Stimulated activated CD4-positive, alpha-beta T cell treated with anti-CD3 and anti-CD28 coated beads, Interleukin-4, amount 100 ng/mL, for 4 hours (primary cell): ENCODE results near the gene FAT1.
"Not testable (repeated sequence)": the region's sequence is repeated elsewhere in the genome, so short reads cannot be mapped to it uniquely, and the experiment has no call there.

Experiments
- DNase-seq, 2 experiments: peaks; one replicate each; pipeline ENCODE4 v3.0.0-alpha.2; 2020

Gene FAT1, protein sequence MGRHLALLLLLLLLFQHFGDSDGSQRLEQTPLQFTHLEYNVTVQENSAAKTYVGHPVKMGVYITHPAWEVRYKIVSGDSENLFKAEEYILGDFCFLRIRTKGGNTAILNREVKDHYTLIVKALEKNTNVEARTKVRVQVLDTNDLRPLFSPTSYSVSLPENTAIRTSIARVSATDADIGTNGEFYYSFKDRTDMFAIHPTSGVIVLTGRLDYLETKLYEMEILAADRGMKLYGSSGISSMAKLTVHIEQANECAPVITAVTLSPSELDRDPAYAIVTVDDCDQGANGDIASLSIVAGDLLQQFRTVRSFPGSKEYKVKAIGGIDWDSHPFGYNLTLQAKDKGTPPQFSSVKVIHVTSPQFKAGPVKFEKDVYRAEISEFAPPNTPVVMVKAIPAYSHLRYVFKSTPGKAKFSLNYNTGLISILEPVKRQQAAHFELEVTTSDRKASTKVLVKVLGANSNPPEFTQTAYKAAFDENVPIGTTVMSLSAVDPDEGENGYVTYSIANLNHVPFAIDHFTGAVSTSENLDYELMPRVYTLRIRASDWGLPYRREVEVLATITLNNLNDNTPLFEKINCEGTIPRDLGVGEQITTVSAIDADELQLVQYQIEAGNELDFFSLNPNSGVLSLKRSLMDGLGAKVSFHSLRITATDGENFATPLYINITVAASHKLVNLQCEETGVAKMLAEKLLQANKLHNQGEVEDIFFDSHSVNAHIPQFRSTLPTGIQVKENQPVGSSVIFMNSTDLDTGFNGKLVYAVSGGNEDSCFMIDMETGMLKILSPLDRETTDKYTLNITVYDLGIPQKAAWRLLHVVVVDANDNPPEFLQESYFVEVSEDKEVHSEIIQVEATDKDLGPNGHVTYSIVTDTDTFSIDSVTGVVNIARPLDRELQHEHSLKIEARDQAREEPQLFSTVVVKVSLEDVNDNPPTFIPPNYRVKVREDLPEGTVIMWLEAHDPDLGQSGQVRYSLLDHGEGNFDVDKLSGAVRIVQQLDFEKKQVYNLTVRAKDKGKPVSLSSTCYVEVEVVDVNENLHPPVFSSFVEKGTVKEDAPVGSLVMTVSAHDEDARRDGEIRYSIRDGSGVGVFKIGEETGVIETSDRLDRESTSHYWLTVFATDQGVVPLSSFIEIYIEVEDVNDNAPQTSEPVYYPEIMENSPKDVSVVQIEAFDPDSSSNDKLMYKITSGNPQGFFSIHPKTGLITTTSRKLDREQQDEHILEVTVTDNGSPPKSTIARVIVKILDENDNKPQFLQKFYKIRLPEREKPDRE (N-terminal part only)

DNA sequence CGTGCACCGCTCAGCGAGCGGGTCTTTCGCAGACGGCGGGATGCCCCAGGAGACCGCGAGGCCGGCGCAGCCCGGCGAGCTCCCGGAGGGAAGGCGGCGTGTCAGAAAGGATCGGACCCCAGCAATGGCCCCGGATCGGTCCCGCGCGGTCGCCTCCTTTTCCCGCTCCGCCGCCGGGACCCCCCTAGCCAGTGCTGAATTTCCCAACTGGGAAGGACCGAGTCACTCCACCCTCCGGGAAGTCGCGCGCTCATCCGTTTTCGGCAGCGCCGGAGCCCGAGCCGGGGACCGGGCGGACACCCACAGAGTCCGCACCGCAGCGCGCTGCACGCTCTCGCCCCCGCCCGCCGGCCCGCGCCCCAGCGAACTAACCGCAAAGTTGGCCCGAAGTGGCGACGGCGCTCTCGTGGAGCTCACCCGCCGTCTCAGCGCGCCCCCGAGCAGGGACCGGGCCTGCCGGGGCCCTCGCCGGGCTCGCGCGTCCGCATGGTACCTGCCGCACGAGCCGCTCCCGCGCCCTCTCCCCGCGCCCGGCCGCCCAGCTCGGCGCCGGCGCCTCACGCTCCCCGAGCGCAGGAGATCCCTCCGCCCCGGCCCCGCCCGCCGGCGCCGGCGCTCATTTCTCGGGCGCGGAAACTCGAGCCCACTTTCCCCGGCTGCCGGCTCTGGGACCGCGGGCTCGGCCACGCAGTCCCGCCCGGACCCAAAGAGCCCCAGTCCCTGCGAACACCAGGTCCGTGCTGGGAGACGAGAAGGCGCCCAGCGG, at the start of gene FAT1:
FAT1 (minus strand) TSS at position 565 of the 766 bp plus-strand sequence. CDS start 14,029 bp downstream, outside the sequence.
- DNase-seq = no peak

DNA sequence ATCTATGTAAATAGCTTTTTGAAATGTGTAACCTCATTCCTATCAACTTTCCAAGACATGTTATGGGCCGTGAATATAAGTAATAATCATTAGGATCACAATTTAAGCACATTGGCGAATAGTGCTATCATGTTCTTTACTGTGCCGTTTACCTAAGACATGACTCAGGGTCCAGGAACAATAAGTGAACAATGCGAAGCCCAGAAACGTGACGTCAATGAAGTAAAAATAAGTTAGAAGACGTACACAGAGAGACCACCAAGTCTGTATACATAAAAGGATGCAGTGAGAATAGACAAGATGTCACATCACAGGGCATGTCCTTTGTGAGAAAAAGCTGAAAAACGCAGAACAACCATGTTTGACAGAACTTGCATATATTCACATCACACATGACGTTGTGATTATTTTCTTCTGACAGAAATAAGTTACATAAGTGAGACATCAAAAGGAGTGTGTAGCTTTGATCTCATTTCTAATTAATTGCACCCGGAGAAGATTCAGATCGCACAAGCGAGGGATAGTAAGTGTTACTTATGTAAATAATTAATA, 49.4 kb upstream of the FAT1 start:
- no peak for DNase-seq

DNA sequence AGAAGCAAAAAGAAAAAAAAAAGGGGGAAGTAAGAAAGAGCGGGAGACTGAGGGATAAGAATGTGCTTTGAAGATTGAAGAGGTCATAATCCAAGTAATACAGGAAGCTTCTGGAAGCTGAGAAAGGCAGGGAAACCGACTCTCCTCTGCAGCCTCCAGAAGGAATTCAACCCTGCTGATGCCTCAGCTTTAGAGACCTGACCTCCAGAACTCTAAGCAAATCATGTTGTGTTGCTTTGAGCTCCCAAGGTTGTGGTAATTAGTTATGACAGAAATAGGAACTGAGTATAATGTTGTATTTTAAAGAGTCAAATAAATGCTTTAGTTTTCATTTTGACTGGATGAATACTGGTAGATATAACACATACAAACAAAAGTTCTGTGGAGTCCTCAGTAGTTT, 48.0 kb upstream of the FAT1 start:
- no peak for DNase-seq

DNA sequence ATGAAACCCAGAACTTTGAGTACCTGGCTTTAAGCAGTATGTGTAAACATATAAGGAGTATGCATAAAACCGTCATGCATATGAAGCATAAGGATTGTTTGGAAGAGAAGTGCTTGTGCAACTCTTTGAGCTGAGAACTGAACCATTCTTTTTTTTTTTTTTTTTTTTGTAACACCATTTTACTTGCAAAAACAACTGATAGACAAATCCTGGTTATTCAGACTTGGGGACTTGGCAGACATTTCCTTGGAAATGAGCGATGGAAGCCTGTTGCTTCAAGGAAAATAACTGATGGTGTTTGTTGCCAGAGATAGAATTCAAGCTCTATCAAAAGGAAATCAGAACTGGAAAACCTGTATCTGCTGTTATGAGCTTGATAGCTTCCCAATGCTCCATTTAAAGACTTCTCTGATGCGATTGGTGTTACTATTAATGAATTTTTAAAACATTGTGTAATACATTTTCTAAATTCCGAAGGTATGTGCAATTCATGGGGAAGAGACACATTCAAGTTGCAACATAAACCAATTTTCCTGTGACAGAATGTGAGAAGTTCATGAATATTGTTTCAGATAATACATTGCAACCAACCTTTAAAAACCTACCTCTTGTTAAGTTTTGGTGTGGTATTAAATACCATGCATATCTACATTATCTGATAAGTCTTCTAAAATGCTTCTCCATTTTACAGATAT, 47.0 kb upstream of the FAT1 start:
- DNase-seq = no peak

DNA sequence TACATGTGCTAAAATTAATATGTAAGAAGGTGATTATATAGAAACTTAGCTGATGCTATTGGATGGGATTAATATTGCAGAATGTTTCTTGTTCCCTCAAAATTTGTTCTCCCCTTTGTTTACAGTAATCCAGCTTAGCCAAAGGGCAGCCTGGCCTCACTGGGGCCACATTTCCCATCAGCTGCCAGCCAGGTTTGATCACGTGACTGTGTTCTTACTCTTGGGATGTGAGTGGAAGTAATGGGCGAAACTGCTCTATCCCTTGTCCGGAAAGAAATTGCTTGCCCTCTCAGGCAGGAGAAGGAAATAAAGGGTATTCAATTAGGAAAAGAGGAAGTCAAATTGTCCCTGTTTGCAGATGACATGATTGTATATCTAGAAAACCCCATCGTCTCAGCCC, 44.1 kb upstream of the FAT1 start:
- DNase-seq = no peak

DNA sequence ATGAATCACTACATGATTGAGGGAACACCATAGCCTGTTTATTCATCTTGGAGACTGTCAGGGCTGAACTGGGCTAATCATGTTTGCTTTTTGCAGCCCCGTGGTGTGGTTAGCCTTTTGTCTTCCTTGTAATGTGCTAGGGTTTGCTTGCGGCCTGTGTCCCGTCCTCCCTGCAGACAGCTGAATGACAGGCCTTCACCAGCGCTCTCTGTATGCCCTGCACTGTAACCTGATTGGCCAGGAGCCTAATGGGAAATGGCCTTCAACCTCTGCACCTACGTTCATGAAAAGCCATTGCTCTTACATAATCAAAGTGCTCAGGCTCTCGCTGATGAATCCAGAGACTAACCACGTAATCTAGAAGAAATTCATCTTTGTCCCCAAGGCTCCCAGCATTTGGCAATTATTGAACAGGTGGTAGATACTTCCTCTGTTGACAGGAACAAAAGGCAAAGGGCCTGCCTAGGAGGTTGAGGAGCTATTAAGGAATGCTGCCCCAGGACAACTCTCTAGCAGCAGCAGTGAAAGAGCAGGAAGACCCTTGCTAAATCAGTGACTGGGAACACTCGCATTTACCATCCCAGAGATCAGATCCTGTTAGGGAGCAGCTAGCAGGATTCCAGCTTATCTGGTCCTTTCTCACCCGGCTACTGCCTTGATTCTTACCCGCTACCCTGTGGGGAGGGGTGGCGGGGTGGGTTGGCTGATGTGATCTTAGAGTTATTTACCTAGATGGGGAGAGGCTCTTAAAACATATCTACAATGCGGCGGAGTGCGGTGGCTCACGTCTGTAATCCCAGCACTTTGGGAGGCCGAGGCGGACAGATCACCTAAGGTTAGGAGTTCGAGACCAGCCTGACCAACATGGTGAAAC, 42.3 kb upstream of the FAT1 start:
- DNase-seq = no peak

DNA sequence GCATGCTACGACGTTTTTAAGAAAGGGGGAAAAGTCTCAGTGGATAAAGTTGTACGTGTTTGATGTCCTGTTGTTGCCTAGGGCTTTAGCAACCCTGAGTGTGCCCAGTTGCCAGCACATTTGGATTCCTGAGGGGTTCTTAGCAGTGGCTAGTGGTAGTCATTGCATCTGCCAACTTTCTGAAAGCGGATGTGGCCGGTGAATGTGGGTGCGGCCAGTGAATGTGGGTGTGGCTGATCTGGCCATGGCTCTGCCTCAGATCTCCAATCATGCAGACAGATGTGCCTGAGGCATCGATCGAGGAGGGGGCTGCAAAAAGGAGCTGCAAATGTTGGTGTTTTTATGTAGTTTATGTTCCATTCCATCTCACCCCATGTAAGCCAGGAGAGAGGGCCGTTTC, 41.5 kb upstream of the FAT1 start:
- no peak for DNase-seq

DNA sequence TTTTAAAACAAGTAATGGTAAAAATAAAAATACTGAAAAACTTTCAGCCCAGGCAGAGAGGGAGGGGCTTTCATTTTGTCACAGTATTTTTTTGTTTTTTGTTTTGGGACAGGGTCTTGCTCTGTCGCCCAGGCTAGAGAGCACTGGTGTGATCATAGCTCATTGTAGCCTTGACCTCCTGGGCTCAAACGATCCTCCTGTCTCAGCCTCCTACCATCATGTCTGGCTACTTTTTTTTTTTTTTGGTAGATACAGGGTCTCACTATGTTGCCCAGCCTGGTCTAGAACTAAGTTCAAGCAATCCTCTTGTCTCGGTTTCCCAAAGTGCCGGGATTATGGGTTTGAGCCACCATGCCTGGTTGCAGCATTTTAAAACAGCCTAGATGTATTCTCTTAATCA, 40.8 kb upstream of the FAT1 start:
- no peak for DNase-seq

DNA sequence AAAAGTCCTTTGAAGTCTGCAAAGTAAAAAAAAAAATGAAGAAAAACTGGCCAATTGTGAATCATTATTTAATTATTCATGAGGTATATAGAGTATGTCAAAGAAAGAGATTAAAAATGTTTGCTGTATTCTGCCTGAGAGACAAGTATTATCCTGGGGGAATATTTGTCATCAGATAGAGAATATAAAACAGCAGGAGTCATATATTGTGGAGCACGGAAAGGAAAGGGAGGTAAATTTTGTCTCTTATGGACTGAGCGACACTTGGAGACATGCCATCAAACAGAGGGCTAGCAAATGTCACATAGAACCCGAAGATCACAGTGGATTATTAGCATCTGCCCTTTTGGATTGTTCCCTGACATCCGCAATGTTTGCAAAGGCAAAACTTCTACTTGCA, 39.2 kb upstream of the FAT1 start:
- no peak for DNase-seq

DNA sequence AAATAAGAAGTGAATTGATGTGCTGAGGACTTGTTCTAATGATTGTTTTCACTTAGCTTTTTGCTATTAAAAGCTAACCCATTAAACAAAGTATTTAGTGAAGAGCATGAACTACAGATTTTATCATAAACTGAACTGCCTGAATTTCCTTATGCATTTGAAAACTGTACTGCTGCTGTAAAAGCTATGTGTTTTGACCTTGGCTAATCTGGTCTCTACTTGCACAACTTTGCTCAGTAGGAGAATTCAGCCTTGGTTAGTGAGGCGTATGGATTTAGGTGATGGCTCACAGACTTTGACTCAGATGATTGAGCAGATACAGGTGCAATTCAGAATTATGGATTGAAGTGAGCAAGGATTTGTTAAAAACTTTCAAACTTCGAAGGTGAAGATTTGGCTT, 38.7 kb upstream of the FAT1 start:
- DNase-seq = no peak

DNA sequence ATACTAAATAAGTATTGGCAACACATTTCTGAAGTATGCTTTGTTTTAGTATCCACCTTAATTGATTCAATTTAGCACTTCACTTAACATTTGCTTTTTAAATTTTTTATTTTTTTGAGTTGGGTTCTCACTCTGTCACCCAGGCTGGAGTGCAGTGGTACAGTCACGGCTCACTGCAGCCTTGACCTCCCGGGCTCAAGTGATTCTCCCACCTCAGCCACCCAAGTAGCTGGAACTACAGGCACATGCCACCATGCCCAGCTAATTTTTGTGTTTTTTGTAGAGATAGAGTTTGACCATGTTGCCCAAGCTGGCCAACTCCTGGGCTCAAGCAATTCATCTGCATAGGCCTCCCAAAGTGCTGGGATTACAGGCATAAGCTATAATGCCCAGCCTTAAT, 38.3 kb upstream of the FAT1 start:
- DNase-seq = not testable (repeated sequence)

DNA sequence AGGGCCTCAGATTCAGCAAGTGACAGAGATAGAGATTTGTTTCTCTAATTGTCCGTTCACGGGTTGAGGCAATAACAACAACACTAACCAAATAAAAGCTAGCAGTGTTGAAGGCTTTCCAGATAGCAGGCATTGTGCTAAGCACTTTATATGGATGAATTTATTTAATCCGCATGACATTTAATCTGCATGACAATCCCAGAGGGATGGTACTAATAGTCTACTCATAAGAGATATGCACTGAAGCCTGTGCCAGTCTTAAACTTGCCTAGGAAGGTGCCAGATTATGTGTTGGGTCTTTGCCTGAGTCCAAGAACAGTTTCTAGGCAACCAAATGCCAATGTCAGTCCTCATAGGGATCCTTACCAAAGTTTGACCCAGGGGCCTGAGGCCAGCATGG, 37.7 kb upstream of the FAT1 start:
- no peak for DNase-seq

DNA sequence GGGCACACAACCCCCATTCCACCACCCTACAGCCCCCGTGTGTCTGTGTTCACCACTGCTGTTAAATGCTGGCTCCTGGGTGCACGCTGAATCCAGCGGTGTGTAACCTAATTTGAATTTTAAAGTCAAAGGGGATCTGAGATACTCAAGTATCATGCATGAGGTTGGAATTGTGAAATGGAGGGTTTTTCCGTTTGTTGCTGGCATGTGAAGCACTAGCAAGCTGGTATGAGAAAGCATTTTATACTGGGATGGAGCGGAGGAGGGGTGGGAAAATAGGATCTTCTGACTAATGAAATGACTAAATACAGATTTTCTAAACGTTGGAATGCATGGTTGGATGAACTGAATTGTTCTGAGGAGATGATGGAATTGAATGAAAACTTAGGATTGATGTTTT, 36.9 kb upstream of the FAT1 start:
- no peak for DNase-seq

DNA sequence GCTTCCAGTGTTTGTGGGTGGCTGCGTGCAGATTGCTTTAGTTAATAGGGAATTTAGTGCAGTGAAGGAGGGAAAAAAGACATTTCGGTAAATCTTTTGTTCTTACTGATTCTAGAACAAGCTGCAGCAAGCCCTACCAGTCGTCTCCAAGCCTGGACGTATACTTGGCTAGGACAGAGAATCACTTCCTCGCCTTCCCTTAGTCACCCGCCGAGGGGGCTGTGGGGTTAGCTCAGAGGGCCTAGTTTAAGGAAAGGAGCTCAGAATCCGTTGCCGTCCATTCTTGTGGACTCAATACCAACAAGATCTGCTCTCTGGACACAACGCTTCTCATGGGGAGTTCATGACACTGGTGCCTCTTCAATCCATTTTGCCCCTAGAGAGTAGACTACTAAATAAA, 36.3 kb upstream of the FAT1 start:
- no peak for DNase-seq

DNA sequence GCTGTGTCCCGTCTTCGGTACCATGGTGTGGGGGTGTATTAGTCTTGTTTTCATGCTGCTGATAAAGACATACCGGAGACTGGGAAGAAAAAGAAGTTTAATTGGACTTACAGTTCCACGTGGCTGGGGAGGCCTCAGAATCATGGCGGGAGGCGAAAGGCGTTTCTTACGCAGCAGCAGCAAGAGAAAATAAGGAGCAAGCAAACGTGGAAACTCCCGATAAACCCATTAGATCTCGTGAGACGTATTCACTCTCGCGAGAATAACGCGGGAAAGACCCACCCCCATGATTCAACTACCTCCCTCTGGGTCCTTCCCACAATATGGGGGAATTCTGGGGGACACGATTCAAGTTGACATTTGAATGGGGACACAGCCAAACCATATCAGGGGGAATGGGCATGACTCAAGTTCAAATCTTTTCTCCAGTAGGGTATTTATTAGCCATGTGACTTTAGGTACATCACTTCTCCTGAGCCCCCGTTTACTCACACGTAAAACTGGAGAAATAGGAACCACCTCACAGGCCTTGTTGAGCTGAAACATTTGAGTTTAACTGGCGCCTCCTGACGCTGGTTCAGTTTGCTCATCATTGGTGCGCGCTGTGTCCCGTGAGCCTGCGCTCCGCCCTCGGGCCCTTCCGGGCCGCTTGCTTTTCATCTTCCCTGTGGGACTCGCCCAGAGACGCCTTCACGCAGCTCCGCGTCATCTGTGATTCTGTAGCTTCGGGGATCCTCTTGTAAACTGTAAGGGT, 35.5 kb upstream of the FAT1 start:
- no peak for DNase-seq

DNA sequence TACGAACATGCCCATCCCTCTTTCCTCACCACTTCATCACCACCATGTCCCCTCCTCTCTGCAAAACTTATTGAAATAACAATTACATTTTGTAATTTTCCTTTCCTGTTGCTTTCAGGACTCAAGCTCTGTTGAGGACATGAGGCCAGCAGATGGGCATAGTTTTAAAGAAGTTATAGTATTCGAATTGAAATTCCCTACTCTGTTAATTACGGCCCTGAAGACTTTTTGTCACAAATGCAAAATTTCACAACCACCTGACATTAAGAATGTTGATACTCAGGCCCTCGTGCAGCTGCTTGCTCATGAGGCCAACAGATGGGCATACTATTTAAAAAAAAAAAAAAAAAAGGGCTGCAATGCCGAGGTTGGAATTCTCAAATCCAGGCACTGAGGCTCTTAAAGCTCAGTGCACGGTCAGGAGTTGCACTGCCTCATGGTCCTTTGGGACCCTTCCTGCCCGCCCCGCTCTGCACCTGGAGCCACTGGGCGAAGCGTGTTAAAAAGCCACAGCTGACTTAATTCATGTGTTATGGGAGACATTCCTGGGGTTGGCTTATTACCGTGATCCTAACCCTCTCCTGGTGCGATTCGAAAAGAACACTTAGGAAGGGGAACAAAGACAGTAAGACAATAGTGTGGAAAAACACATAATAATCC, 34.2 kb upstream of the FAT1 start:
- DNase-seq = no peak

DNA sequence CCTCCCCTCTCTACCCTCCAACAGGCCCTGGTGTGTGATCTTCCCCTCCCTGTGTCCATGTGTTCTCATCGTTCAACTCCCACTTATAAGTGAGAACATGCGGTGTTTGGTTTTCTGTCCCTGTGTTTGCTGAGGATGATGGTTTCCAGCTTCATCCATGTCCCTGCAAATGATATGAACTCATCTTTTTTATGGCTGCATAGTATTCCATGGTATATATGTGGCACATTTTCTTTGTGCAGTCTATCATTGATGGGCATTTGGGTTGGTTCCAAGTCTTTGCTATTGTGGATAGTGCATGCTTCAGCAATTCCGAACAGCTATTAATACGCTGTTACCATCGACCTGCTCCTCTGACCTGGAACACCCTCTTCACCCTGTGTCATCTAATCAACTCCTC, 32.9 kb upstream of the FAT1 start:
- DNase-seq = not testable (repeated sequence)

DNA sequence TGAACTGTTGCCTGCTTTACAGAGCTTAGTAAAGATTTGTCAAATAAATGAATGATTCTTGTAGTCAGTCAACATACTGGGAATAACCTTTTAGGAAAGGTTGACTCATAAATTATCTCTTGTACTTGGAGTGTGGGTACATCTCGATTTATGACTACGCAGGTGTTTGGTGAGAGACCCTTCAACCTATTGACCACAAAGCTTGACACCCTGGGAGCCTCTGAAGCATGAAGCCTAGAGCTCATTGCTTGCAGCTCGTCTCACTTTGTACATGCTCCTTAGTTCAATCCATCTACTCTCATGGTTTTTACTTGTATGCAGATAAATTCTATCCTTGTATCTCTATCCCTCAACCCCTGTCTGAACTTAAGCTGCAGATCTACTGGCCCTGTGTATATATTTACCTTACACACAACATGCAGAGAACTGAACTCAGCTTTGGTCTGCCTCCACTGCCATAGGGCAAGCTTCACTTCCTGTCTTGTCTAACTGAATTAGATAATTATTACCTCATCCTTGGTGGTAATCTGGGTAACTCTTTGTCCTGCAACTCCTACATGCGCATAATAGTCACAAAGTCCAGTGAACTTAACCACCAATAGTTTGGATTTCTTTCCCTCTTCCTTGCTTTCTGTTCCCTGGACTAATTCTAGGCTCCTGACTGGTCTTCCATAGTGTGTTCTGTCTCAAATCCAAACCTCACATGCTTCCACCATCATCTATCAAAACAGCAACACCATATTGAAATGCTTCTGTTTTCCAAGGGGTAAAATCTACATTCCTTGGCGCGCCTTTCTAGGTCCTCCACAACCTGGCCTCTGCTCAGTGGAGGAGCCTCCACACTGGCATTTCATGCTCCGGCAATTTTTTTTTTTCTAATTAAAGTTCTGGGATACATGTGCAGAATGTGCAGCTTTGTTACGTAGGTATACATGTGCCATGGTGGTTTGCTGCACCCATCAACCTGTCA, 32.2 kb upstream of the FAT1 start:
- DNase-seq = no peak
